HepG2 (cell line): Measurements from ENCODE around the gene PHKB. TPM values are rescaled to one million over a fixed set of nuclear protein-coding genes. Genes with fewer than 3 reads are reported as not detected.

Experiments used
- CBX2 ChIP-seq, 2 experiments: fragments of 200-600 bp in 1 of 2; sonication (generic); formaldehyde crosslinking in 1 of 2; IDR thresholded peaks; 2 replicates each; pipeline versions ENCODE4 v1.7.0 to v1.8.1; 2018 to 2022; ENCODE audit warnings: low read depth in 2 of 2, low read length in 1 of 2, mild to moderate bottlenecking in 1 of 2, missing genetic modification reagents in 1 of 2
- CEBPB ChIP-seq: IDR thresholded peaks from 2 replicates; pipeline ENCODE4 v1.6.1; 2011; ENCODE audit warnings: low read depth, low read length, improper control_type of control experiment, borderline replicate concordance
- ELF4 ChIP-seq: sonication (generic); formaldehyde crosslinking; IDR thresholded peaks from 2 replicates; pipeline ENCODE4 v1.5.0; 2020; ENCODE audit warnings: missing genetic modification reagents, mild to moderate bottlenecking, moderate library complexity, borderline replicate concordance
- GTF3A ChIP-seq: sonication (generic); formaldehyde crosslinking; conservative IDR thresholded peaks from 2 replicates; pipeline ENCODE4 v1.4.0; 2020; ENCODE audit warnings: mild to moderate bottlenecking, missing genetic modification reagents
- NONO ChIP-seq, 2 experiments: fragments of 450-650 bp in 1 of 2; sonication (generic) in 1 of 2; formaldehyde crosslinking in 1 of 2; IDR thresholded peaks in 1 of 2; conservative IDR thresholded peaks in 1 of 2; 2 replicates each; pipeline versions ENCODE4 v1.6.1 to v1.8.0; 2017 to 2022; ENCODE audit warnings: mild to moderate bottlenecking in 1 of 2, missing genetic modification reagents in 1 of 2, moderate library complexity in 1 of 2
- PLRG1 ChIP-seq: fragments of 450-650 bp; conservative IDR thresholded peaks from 2 replicates; pipeline ENCODE4 v1.6.1; 2016
- ZFP36L1 ChIP-seq: sonication (generic); formaldehyde crosslinking; IDR thresholded peaks from 2 replicates; pipeline ENCODE4 v1.8.0; 2022; ENCODE audit warnings: mild to moderate bottlenecking, missing genetic modification reagents, moderate library complexity
- ZNF337 ChIP-seq: sonication (generic); formaldehyde crosslinking; IDR thresholded peaks from 2 replicates; pipeline ENCODE4 v1.5.1; 2020; ENCODE audit warnings: missing genetic modification reagents, low read depth, mild to moderate bottlenecking, borderline replicate concordance
- ZNF484 ChIP-seq: sonication (generic); formaldehyde crosslinking; IDR thresholded peaks from 2 replicates; pipeline ENCODE4 v1.5.1; 2020; ENCODE audit warnings: mild to moderate bottlenecking, low read depth, missing genetic modification reagents, borderline replicate concordance
- ZNF564 ChIP-seq: sonication (generic); formaldehyde crosslinking; IDR thresholded peaks from 2 replicates; pipeline ENCODE4 v1.8.1; 2023; ENCODE audit warnings: mild to moderate bottlenecking, missing genetic modification reagents
- polyA plus RNA-seq, 8 experiments: library from polyadenylated mRNA; depleted of rRNA in 3 of 8; stranded (reverse) in 7 of 8; unstranded in 1 of 8; fragments of >200 nt; fragmentation: Illumina TruSeq in 4 of 8; extraction: Trizol in 4 of 8; gene quantifications; 2 replicates each; pipeline versions ENCODE4 v1.2.1 to v1.2.3, GENCODE V29; 2011 to 2016; ENCODE audit warnings: low read depth in 4 of 8, missing spikeins in 1 of 8, mixed read lengths in 1 of 8; ENCODE audit not compliant: insufficient read depth in 1 of 8
- total RNA-seq, 5 experiments: library from RNA; depleted of rRNA; stranded (reverse); fragments of >200 nt; fragmentation: Illumina TruSeq; extraction: Trizol; gene quantifications; 2 replicates each; pipeline ENCODE4 v1.2.3, GENCODE V29; 2016; ENCODE audit warnings: low read depth in 1 of 5
- TF ChIP-seq, protein P1 (sequence below): IDR thresholded peaks from 2 replicates; pipeline ENCODE4 v1.6.1; 2016; ENCODE audit warnings: missing compliant biosample characterization, missing genetic modification reagents, borderline replicate concordance
- TF ChIP-seq, protein P2 (sequence below): sonication (generic); formaldehyde crosslinking; IDR thresholded peaks from 2 replicates; pipeline ENCODE4 v1.4.0; 2020; ENCODE audit warnings: mild to moderate bottlenecking, missing genetic modification reagents
- TF ChIP-seq, protein P3 (sequence below): sonication (generic); formaldehyde crosslinking; IDR thresholded peaks from 2 replicates; pipeline ENCODE4 v1.8.1; 2023; ENCODE audit warnings: missing genetic modification reagents, inconsistent platforms, borderline replicate concordance
- TF ChIP-seq, protein P4 (sequence below): sonication (generic); formaldehyde crosslinking; IDR thresholded peaks from one replicate; pipeline ENCODE4 v1.5.1; 2020; ENCODE audit warnings: mild to moderate bottlenecking, missing genetic modification reagents; ENCODE audit errors: not compliant biosample characterization

The PHKB gene
- total and polyA plus RNA-seq, 2 of the 13 experiments (the other 11 are each of a cell fraction or from before 2014, with no cell fraction given) = 66.0 to 80.8 TPM

DNA sequence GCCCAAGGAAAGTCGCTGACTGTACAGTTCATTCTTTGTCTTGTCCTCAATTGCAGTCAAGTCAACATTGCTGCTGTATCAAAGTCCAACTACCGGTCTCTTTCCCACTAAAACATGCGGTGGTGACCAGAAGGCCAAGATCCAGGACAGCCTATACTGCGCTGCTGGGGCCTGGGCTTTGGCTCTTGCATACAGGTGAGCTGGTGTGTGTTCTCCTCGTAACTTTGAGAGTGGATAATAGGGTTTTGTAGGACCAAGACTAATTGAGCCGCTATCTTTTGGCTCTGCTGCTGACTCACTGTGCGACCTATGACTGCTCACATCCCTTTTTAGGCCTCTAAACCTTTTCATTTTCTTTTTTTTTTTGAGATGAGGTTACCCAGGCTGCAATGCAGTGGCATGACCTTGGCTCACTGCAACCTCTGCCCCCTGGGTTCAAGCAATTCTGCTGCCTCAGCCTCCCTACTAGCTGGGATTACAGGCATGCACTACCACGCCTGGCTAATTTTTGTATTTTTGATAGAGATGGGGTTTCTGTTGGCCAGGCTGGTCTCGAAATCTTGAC lies 38.7 kb downstream of the PHKB start (continued):
- 0 out of 2 replicates have a peak, but pooled peaks have one; percentile 13 for TF ChIP-seq ZFP36L1 (CRISPR knock-in tag)
- peak; percentile 70; the same call in 1 of the 2 replicates for TF ChIP-seq ZNF337 (CRISPR knock-in tag)
- TF ChIP-seq, protein P1, sequence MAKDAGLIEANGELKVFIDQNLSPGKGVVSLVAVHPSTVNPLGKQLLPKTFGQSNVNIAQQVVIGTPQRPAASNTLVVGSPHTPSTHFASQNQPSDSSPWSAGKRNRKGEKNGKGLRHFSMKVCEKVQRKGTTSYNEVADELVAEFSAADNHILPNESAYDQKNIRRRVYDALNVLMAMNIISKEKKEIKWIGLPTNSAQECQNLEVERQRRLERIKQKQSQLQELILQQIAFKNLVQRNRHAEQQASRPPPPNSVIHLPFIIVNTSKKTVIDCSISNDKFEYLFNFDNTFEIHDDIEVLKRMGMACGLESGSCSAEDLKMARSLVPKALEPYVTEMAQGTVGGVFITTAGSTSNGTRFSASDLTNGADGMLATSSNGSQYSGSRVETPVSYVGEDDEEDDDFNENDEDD (CRISPR knock-in tag) = peak; percentile 89; the same call in 1 of the 2 replicates
- no peak for TF ChIP-seq GTF3A (CRISPR knock-in tag)
- TF ChIP-seq ZNF564 (CRISPR knock-in tag) = no peak
- TF ChIP-seq PLRG1 = no peak
- TF ChIP-seq CBX2 (IDR thresholded peaks at IDR 0.05; ENCODE audit: low read depth, low read length) = no peak
- no peak for TF ChIP-seq CBX2 (CRISPR knock-in tag; IDR thresholded peaks at IDR 0.05; ENCODE audit: low read depth)
- TF ChIP-seq, protein P2, sequence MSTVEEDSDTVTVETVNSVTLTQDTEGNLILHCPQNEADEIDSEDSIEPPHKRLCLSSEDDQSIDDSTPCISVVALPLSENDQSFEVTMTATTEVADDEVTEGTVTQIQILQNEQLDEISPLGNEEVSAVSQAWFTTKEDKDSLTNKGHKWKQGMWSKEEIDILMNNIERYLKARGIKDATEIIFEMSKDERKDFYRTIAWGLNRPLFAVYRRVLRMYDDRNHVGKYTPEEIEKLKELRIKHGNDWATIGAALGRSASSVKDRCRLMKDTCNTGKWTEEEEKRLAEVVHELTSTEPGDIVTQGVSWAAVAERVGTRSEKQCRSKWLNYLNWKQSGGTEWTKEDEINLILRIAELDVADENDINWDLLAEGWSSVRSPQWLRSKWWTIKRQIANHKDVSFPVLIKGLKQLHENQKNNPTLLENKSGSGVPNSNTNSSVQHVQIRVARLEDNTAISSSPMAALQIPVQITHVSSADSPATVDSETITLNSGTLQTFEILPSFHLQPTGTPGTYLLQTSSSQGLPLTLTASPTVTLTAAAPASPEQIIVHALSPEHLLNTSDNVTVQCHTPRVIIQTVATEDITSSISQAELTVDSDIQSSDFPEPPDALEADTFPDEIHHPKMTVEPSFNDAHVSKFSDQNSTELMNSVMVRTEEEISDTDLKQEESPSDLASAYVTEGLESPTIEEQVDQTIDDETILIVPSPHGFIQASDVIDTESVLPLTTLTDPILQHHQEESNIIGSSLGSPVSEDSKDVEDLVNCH = no peak
- TF ChIP-seq, protein P3, sequence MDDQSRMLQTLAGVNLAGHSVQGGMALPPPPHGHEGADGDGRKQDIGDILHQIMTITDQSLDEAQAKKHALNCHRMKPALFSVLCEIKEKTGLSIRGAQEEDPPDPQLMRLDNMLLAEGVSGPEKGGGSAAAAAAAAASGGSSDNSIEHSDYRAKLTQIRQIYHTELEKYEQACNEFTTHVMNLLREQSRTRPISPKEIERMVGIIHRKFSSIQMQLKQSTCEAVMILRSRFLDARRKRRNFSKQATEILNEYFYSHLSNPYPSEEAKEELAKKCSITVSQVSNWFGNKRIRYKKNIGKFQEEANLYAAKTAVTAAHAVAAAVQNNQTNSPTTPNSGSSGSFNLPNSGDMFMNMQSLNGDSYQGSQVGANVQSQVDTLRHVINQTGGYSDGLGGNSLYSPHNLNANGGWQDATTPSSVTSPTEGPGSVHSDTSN (CRISPR knock-in tag) = no peak
- TF ChIP-seq, protein P4, sequence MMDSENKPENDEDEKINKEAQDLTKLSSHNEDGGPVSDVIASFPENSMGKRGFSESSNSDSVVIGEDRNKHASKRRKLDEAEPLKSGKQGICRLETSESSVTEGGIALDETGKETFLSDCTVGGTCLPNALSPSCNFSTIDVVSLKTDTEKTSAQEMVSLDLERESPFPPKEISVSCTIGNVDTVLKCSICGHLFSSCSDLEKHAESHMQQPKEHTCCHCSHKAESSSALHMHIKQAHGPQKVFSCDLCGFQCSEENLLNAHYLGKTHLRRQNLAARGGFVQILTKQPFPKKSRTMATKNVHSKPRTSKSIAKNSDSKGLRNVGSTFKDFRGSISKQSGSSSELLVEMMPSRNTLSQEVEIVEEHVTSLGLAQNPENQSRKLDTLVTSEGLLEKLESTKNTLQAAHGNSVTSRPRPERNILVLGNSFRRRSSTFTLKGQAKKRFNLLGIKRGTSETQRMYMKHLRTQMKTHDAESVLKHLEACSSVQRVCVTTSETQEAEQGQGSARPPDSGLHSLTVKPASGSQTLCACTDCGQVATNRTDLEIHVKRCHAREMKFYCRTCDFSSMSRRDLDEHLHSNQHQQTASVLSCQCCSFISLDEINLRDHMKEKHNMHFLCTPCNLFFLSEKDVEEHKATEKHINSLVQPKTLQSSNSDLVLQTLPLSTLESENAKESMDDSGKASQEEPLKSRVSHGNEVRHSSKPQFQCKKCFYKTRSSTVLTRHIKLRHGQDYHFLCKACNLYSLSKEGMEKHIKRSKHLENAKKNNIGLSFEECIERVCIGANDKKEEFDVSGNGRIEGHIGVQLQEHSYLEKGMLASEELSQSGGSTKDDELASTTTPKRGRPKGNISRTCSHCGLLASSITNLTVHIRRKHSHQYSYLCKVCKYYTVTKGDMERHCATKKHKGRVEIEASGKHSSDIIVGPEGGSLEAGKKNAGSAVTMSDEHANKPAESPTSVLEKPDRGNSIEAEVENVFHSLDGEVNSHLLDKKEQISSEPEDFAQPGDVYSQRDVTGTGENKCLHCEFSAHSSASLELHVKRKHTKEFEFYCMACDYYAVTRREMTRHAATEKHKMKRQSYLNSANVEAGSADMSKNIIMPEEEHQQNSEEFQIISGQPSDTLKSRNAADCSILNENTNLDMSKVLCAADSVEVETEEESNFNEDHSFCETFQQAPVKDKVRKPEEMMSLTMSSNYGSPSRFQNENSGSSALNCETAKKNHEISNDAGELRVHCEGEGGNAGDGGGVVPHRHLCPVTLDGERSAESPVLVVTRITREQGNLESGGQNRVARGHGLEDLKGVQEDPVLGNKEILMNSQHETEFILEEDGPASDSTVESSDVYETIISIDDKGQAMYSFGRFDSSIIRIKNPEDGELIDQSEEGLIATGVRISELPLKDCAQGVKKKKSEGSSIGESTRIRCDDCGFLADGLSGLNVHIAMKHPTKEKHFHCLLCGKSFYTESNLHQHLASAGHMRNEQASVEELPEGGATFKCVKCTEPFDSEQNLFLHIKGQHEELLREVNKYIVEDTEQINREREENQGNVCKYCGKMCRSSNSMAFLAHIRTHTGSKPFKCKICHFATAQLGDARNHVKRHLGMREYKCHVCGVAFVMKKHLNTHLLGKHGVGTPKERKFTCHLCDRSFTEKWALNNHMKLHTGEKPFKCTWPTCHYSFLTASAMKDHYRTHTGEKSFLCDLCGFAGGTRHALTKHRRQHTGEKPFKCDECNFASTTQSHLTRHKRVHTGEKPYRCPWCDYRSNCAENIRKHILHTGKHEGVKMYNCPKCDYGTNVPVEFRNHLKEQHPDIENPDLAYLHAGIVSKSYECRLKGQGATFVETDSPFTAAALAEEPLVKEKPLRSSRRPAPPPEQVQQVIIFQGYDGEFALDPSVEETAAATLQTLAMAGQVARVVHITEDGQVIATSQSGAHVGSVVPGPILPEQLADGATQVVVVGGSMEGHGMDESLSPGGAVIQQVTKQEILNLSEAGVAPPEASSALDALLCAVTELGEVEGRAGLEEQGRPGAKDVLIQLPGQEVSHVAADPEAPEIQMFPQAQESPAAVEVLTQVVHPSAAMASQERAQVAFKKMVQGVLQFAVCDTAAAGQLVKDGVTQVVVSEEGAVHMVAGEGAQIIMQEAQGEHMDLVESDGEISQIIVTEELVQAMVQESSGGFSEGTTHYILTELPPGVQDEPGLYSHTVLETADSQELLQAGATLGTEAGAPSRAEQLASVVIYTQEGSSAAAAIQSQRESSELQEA (CRISPR knock-in tag) = no peak
- TF ChIP-seq NONO (IDR thresholded peaks at IDR 0.05) = no peak
- TF ChIP-seq NONO (CRISPR knock-in tag; conservative IDR thresholded peaks at IDR 0.05) = 0 out of 2 replicates have a peak, but pooled peaks have one; percentile 35
- TF ChIP-seq ELF4 (CRISPR knock-in tag) = no peak
- peak; percentile 31; the same call in 1 of the 2 replicates for TF ChIP-seq CEBPB
- TF ChIP-seq ZNF484 (CRISPR knock-in tag) = no peak
